HG02571 (cell line): ENCODE results near the gene ANTXR1.

ENCODE experiments used
- ATAC-seq: cut with Tn5 transposase; IDR thresholded peaks from one replicate; pipeline ENCODE4 v1.9.1; 2021; ENCODE audit warnings: mild to moderate bottlenecking, moderate library complexity; ENCODE audit not compliant: unreplicated experiment

The ANTXR1 gene

DNA sequence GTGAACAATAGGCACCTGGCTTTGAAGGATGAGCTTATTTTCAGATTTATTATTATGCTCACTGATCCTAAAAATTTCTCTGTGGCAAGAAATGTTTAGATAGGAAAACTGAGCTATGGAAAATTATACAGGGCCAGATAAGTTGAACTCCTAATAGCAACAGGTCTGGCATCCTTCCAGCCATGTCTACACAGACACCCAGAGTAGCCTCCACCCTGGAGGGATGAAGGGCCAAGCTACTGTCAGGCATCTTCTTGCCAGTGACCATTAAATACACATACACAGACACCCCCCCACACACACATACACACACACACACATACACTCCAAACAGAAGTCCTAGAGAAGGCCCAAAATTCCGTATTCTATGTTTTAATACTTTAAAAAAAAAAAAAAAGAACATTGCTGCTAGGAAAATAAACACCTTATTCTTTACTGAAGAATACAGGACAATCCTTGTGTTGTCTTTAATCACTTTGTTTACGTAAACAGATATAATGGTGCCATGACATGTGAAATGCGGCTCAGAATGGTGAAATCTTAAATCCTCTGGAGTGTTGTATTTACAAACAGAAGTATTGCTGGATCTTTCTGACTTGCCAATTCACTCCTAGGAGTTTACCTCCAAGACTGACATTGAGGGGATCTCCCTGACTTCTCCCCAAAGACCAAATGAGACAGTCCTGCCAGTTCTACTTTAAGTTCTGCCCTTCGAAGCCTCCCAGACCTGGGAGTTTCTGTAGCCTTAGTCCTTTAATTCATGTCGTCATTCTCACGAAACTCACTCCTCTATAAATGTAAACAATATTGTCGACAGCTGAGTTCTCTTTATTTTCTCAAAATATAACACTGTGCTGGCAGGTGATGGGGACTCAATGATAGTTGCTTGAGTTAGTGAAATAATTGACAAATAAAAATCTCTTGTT is 163.1 kb downstream of the ANTXR1 start:
- no peak for ATAC-seq

DNA sequence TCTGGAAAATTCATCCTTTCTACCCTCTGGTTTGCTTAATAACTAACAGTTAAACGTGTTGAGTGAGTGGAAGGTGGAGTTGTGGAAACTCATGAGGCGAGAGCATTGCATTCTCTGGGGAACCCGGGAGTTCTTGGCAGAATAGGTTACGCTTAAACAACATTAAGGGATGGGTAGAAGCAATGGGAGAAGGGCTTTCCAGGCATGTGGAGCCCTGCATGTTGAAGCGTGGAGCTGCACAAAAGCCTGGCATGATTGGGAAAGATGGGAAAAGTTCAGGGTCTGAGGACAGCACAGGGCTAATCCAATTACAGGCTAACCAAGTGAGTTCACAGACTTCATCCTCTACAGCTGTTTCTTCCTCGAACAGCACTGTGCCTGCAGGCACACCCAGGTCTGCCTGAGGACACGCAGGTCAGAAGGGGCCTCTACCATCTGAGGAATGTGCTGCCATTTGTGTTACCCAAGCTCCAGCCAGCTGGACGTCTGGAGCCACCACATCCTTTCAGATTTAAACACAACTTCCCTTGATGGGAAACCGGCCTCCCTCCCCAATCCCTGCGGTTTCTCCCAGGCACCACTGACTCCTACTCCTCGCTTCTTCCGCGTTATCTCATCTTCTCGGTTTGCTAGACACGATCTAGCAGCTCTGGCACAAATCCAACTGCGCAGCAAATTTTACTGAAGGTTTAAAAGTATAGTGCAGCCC is 164.2 kb downstream of the ANTXR1 start:
- no peak for ATAC-seq

DNA sequence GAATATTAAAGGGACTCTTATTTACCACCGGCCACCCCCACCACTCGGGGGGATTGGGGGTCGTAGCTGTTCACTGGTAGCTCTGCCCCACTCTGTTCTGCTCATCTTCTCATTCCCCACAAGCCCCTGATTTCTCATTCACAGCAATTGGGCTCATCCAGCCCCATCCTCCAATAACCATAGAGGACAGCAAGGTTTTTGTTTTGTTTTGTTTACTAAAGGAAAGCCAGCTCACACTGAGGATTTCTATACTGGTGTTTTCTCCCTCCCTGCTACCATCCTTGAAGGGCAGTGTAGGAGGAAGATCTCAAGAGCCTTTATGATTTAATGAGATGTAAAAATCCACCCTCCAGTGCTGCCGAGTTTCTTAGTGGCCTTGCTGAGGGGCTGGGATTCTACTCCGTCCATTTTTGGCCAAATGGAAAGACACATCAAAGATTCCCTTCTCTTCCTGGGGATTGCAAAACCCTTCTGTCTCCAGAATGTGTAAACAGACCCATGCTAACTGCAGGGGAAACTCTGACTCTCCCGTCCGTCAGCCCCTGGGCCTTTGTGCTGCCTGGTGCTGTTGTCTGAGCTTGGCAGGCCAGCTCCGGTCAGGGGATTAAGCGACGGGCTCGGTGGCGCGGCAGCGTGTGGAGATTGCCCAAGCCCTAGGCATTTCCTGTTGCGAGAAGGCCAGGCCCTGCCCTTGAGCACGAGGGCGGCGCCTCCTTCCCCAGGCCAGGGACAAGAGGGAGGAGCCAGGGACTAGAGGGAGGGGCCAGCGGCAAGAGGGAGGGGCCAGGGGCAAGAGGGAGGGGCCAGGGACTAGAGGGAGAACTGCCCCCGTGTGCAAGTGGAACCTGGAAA is 165.0 kb downstream of the ANTXR1 start:
- ATAC-seq, result no peak

DNA sequence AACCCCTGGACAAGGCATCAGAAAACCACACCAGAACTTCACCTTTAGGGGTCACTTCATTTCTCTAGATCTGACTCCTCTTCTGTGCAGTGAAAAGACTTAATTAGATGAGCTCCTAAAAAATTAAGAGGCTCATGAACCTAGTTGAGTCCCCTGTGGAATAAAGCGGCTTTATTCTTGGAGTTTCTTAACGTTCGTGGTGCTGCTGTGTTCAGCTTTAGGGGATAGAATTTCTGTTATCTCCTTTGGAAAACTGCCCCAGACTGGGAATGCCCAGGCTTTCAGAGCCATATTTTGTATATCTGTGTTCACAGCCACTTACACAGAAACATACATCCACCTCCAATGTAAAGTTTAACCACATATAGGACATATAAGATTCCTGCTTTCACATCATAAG is 165.8 kb downstream of the ANTXR1 start:
- no peak for ATAC-seq

DNA sequence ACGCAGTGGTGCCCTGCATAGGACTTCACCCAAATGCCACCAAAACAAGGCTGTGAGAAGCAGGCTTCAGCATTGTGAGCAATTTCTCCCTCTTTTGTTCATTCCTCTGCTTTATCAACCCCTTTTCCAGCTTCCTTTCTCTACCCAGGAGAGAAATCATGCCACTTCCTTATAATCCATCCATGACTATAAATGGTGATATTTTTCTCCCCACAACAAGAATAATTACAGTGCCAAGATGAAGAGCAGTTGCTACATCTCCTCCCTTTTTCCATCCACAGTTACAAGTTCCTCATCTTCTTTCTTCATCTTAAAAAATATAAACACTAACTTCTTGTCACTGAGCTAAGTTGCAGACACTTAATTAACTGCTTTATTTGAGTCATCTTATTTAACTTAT is 167.2 kb downstream of the ANTXR1 start:
- no peak for ATAC-seq

DNA sequence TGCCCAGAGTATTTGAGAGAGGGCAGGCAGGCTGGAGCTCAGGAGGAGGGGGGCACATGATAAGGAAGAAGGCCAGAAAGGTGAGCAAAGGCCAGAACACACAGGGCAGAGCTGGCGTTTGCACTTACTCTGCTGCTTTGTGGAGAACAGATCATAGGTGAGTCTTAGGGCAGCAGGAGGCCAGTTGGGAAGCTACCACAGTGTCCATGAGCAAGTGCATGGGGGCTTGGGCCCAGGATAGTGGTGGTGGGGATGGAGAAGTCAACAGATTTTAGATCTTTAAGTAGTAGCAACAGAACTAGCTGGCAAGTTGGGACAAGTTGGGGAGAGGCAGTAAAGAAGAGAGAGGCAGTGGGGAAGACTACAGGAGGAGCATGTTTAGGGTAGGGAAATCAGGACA is 168.0 kb downstream of the ANTXR1 start:
- no peak for ATAC-seq

DNA sequence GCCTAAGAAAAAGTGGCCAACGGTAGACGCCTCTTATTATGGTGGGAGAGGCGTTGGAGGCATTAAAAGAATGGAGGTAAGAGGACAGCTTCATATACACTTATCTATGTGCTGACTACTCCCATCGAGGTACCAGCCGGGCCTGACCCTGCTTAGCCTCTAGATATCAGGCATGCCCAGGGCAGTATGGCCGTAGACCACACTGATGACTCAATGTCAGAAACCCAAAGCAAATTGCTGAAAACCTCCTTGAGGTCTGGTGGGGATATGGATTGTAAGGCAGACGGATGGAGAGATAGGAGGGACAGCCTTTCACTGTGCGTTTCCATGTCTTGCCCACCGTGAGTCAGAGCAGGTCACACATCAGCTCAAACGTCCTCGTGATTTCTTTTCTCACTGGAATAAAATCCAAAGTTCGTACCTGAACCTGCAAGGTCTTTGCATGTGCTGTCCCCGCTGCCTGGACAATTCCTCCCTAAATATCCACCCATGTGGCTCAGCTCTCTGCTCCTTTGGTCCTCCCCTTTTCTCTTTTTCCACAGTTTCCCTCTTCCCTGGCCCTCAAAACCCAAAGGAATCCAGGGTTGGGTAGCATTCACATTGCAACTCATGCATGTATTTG is 168.9 kb downstream of the ANTXR1 start:
- no peak for ATAC-seq

DNA sequence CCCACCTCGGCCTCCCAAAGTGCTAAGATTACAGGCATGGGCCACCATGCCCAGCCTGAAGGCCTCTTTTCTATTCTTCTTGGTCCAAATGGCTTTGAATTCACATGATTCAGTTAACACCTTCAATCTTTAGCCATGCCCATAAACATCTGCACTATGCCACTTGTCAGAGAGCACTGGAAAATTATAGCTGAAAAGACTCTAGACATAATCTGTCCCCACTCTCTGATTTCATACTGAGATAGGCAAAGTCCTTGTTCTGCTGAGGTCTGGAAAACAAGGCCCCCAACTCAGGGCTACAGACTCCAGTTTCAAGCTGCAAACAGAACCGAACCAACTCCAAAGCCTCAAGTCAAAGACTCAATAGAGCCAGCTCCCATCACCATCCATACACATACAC is 170.7 kb downstream of the ANTXR1 start:
- no peak for ATAC-seq

DNA sequence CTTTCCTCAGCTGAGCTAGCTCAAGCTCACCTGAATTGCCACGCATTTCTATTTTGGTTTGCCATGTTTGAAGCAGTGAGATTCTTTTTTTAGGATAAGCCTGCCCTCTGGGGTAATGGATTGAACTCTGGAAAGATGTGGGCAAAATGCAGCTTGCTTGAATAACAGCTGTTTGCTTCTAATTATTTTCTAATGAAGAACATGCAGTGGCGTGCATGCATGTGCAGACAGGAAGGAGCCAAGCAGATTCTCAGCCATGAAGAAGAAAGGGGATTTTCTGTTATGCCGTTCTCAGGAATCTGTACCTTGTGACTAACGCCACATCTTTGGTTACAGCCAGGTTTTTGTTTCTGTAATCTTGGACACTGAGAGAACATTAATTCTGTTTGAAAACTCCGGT is 171.2 kb downstream of the ANTXR1 start:
- no peak for ATAC-seq

DNA sequence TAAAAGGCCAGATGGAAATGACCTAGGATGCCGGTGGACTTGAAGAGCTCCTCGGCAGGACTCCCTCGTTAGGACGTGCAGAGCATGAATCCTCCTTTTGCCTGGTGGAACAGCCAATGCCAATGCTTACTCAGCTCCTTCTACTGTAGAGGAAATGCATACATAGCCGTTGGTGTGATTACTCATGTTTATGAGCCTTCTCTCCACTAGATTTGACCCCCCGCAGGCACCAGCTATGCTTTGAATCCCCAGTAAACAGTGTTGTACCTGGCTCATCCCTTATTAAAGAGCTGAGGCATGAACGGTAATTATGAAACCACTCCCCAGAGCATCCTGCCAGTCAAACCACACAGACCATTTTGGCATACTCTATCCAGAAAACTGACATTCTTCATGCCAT is 172.8 kb downstream of the ANTXR1 start:
- ATAC-seq, result no peak

DNA sequence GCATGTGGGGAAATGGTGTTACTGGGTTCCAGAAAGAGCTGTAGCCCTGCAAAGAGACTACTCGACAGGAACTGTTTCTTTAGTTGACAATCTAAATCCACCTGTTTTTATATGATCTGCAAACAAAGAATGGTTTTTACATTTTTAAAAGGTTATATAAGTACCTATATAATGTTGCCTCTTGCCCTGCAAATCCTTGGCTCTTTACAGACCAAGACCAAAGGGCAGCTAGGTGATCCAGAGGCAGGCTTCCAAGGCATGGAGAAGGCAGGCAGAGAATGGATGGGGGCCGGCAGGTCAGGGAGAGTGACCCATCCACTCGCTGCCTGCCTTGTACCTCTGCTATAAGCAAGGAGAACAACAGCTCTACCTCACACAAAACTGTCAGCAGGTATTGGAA is 173.6 kb downstream of the ANTXR1 start:
- no peak for ATAC-seq

DNA sequence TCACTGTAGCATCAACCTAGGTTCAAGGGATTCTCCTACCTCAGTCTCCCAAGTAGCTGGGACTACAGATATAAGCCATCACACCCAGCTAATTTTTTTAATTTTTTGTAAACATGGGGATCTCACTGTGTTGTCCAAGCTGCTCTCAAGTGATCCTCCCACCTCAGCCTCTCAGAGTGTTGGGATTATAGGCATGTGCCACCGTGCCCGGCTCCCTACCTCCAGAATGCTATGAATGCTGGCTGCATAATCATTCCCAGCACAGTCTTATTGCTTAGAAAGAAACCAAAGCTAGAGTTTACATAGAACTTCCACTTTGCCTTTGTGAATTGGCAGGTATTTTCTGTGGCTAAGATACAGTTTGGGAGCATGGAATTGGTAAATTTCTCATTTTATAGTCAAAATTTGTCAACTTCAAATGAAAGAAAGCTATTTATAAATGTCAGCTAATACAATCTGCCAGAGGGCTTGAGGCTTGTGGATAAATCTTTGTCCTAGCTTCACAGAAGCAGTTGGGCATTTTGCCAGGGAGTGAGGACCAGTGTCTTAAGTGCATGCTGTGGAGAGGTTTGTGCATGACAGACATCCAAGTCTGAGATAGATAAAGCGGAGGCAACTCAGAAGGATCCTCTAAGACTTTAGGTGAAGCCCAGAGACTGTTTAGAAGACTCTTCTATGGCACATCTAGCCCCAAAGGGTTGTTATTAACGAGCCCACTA is 175.4 kb downstream of the ANTXR1 start:
- ATAC-seq, result no peak

DNA sequence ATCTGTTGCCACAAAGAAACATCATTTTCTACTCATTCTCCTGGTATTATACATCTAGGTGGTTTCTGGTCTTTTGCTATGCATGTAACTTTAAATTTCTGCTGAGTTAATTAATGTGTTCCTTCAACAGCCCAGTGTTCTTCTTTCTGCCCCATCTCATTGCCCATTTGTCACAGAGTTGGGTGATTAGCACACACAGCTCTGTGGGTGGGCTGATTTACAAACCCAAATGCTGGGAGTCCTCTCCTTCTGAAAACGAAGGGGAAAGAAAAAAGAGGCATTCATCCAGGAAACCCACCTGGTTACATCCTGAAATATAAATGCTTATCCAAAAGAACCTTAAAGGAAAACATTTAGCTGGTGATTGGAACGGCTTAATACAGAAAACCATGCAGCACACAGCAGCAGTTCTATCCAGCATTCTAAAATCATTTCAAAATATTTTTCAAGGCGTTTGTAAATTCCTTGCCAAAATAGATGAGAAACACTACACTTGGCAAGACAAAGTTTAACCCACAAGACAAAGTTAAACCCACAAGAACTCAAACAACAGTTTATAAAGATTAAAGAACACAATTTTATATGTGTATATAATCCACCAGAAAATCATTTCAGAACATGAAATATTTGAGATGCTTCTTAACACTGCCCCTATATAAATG is 177.9 kb downstream of the ANTXR1 start:
- no peak for ATAC-seq

DNA sequence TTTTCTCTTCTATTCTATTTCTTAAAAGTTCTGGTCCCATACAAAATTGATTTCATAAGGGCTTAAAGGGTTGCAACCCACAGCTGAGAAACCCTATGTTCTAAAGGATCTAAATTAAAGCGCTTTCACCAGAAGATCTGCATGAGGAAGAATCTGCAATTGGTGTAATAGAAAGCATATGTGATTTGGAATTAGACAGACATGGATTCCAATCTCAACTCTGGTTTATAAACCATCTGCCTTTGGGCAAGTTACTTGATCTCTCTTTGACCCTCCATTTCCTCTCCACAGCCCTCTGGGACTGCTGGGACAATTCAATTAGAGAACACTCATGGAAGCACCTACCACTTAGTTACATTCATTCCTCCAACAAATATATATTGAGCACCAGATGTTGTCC is 178.7 kb downstream of the ANTXR1 start:
- no peak for ATAC-seq

DNA sequence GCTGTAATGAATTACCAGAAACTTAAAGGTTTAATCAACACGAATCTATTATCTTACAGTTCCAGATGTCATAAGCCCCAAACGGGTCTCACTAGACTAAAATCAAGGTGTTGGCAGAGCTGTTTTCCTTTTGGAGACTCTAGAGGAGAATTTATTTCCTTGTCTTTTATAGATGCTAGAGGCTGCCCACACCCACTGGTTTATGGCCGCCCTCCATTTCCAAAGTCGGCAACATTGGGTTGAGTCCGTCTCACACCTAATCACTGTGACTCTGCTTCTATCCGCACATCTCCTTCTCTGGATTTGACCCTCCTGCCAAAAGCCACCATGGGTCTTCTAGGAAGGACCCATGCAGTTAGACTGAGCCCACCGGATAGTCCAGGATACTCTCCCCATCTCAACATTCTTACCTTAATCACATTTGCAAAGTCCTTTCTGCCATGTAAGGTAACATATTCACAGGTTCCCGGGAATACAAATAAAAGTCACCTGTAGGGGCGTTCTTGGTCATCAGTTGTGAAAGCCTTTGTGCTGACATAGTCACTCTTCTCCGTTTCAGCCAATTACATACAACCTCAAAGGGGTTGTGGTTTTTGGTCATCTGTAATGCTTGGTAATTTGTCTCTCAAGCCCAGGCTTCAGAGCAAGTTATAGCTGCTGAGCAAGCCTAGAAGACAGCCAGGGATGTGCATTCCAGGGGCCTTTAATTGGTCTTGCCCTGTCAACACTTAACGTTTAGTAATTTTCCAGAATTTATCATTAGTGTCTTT is 179.4 kb downstream of the ANTXR1 start:
- ATAC-seq, result no peak

DNA sequence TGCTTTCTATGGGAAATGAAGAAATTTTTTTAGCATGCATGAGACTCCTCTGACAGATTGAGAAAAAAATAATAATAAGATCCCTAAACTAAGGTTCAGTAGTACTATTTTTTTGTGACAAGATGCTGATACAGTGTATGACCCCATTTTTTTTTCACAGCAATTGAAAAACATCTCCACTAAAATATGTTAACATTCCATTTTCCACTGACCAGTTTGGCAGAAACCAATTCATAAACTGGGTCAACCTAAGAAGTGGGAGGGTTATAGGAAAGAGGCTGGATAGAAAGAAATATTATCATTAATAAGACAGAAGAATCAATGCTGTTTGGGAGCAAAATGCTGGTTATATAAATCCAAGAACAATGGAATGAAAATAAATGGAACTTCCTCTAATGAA is 182.7 kb downstream of the ANTXR1 start:
- ATAC-seq, result no peak

DNA sequence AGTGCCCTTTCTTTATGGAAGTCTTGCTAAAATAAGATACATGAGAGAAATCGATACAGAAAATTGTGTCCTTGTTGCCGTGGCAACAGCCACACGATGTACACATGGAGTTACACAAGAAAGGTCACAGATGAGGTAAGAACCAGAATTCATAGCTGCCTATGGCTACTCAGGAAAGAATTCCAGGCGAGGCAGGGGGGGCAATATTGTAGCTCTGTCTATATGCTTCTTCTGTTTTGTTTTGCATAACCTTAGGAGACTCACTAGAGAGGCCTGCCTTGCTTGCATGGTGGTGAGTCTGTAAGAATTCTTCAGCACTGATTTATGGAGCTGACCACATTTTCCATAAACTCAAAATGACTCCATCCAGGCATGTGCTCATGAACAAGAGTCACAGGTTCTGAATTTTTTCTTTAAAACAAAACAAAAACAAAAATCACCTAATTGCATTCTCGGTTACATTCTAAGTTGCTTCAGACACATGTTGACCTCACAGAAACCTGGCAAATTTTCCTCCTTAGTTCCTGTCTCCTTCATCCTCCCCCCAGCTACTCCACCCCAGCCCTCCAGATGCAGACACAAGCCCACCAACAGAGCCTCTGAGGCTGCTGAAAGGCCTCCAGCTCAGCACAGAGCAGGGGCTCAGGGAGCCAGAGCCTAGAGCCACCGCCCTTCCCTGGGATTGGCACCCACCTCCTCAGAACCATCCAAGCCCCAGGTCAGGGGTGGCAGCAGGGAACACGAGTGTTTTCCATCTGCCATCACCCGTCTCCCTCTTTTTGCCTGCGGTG is 183.5 kb downstream of the ANTXR1 start:
- ATAC-seq, result no peak

DNA sequence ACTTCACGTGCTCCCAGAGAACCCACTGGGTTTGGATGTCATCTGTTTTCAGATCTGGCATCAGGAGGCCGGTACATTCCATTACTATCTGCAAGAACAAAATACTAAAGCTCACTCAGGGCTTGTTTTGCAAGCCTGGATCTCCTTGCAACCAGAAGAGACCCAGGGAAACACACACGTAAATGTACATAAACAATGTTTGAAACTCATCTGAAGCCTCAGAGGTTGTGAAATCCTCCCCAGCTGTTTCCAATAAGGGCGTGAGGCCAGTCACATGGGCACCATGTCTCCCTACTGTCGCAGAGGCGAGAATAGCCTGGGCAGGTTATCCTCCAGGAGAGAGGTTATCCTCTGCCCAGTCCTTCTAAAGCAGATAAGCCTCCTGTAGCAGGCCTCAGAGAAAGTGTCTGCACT is 187.1 kb downstream of the ANTXR1 start:
- ATAC-seq, result no peak
